ENCODE measurements around the gene BARD1. TPM values are rescaled to one million over a fixed set of nuclear protein-coding genes. Genes with fewer than 3 reads are reported as not detected.
A peak's percentile ranks its signal among the peaks of the same experiment; 100 is the strongest.

The BARD1 gene
- total RNA-seq, 1 experiment from 2014 or later: 29.7 TPM

- CTCF ChIA-PET: no interaction called here
- intact Hi-C loops (cut with micrococcal nuclease; ENCODE audit: unreplicated experiment): no loop called here
- no peaks in the 10 kb centered on the region for H3K36me3 ChIP-seq (ENCODE audit: insufficient read depth, low read length, poor library complexity, severe bottlenecking)
- H3K4me3 ChIP-seq (ENCODE audit: low read depth, low read length, poor library complexity, severe bottlenecking): no peak overlapping the region
- TF ChIP-seq CTCF (conservative IDR thresholded peaks at IDR 0.05; ENCODE audit: low read depth, low read length): no peak
- TF ChIP-seq EZH2 (IDR thresholded peaks at IDR 0.05; ENCODE audit: borderline replicate concordance, low read depth, low read length, poor library complexity, severe bottlenecking): no peak
- H3K4me1 ChIP-seq (ENCODE audit: insufficient read depth, low read length, poor library complexity, severe bottlenecking): no peaks in the 10 kb centered on the region
- H3K9me3 ChIP-seq (ENCODE audit: low read depth, low read length, poor library complexity, severe bottlenecking): no peaks in the 10 kb centered on the region
- H3K27me3 ChIP-seq (replicated peaks; ENCODE audit: insufficient read depth, low read depth, low read length, poor library complexity): no peaks in the 10 kb centered on the region
- no TSS peak for BruUV-seq (replicated peaks)
- no peak overlapping the region for H3K27ac ChIP-seq (ENCODE audit: low read depth, low read length, poor library complexity, severe bottlenecking)
- DNase-seq (ENCODE audit: low spot score): no peak
- POLR2A ChIA-PET (ENCODE audit: low non-redundant PET): no interaction called here
Observed at GRCh38 chr2:214836568-214836967, 27.1 kb upstream of the BARD1 start.

- no peak overlapping the region for H3K4me3 ChIP-seq (ENCODE audit: low read depth, low read length, poor library complexity, severe bottlenecking)
- intact Hi-C loops (cut with micrococcal nuclease; ENCODE audit: unreplicated experiment): no loop called here
- peak; percentile 18 for DNase-seq (ENCODE audit: low spot score)
- no peak overlapping the region for H3K27ac ChIP-seq (ENCODE audit: low read depth, low read length, poor library complexity, severe bottlenecking)
- TF ChIP-seq CTCF (conservative IDR thresholded peaks at IDR 0.05; ENCODE audit: low read depth, low read length) (peak; percentile 64), EZH2 (IDR thresholded peaks at IDR 0.05; ENCODE audit: borderline replicate concordance, low read depth, low read length, poor library complexity, severe bottlenecking) (no peak)
- H3K36me3 ChIP-seq (ENCODE audit: insufficient read depth, low read length, poor library complexity, severe bottlenecking): no peaks in the 10 kb centered on the region
- POLR2A ChIA-PET (ENCODE audit: low non-redundant PET): no interaction called here
- no peaks in the 10 kb centered on the region for H3K4me1 ChIP-seq (ENCODE audit: insufficient read depth, low read length, poor library complexity, severe bottlenecking)
- BruUV-seq (replicated peaks): no TSS peak
- no peaks in the 10 kb centered on the region for H3K9me3 ChIP-seq (ENCODE audit: low read depth, low read length, poor library complexity, severe bottlenecking)
- CTCF ChIA-PET: no interaction called here
- no peaks in the 10 kb centered on the region for H3K27me3 ChIP-seq (replicated peaks; ENCODE audit: insufficient read depth, low read depth, low read length, poor library complexity)
Observed at GRCh38 chr2:214830794-214831346, 21.4 kb upstream of the BARD1 start.

- POLR2A ChIA-PET (ENCODE audit: low non-redundant PET): no interaction called here
- intact Hi-C loops (cut with micrococcal nuclease; ENCODE audit: unreplicated experiment): no loop called here
- Histone ChIP-seq H3K4me3 (ENCODE audit: low read depth, low read length, poor library complexity, severe bottlenecking) (no peak overlapping the region), H3K36me3 (ENCODE audit: insufficient read depth, low read length, poor library complexity, severe bottlenecking) (no peaks in the 10 kb centered on the region), H3K27me3 (replicated peaks; ENCODE audit: insufficient read depth, low read depth, low read length, poor library complexity) (no peaks in the 10 kb centered on the region), H3K27ac (ENCODE audit: low read depth, low read length, poor library complexity, severe bottlenecking) (no peak overlapping the region), H3K9me3 (ENCODE audit: low read depth, low read length, poor library complexity, severe bottlenecking) (no peaks in the 10 kb centered on the region), H3K4me1 (ENCODE audit: insufficient read depth, low read length, poor library complexity, severe bottlenecking) (no peaks in the 10 kb centered on the region)
- TF ChIP-seq CTCF (conservative IDR thresholded peaks at IDR 0.05; ENCODE audit: low read depth, low read length) (no peak), EZH2 (IDR thresholded peaks at IDR 0.05; ENCODE audit: borderline replicate concordance, low read depth, low read length, poor library complexity, severe bottlenecking) (no peak)
- DNase-seq (ENCODE audit: low spot score): no peak
- CTCF ChIA-PET: no interaction called here
- BruUV-seq (replicated peaks): no TSS peak
Observed at GRCh38 chr2:214816008-214816533, 6.6 kb upstream of the BARD1 start.
